SK-N-SH treated with all-trans-retinoic acid at 6 μM for 48 hours (cell line): ENCODE results near the gene SHOC1.

Experiments
- ARNTL ChIP-seq: fragments of 450-650 bp; formaldehyde crosslinking; IDR thresholded peaks from 2 replicates; pipeline ENCODE4 v1.5.0; 2020; ENCODE audit warnings: low read depth, mild to moderate bottlenecking, moderate library complexity, borderline replicate concordance
- BACH2 ChIP-seq: fragments of 250-450 bp; sonication (Bioruptor Pico); IDR thresholded peaks from 2 replicates; pipeline ENCODE4 v1.9.0; 2021; ENCODE audit warnings: mild to moderate bottlenecking, borderline replicate concordance
- CREB5 ChIP-seq: fragments of 250-450 bp; sonication (Bioruptor Pico); IDR thresholded peaks from 2 replicates; pipeline ENCODE4 v1.5.1; 2020; ENCODE audit warnings: low read depth, mild to moderate bottlenecking, moderate library complexity
- ESRRG ChIP-seq: fragments of 250-450 bp; sonication (Bioruptor Pico); IDR thresholded peaks from 2 replicates; pipeline ENCODE4 v1.6.1; 2021; ENCODE audit warnings: mild to moderate bottlenecking
- ISL1 ChIP-seq: fragments of 250-450 bp; sonication (Bioruptor Pico); IDR thresholded peaks from 2 replicates; pipeline ENCODE4 v2.1.2; 2022; ENCODE audit warnings: mild to moderate bottlenecking, moderate library complexity
- OSR1 ChIP-seq: fragments of 250-450 bp; sonication (Bioruptor Pico); IDR thresholded peaks from 2 replicates; pipeline ENCODE4 v1.8.0; 2022; ENCODE audit warnings: moderate library complexity, mild to moderate bottlenecking, inconsistent platforms
- PATZ1 ChIP-seq: fragments of 250-450 bp; sonication (Bioruptor Pico); IDR thresholded peaks from 2 replicates; pipeline ENCODE4 v1.8.0; 2020; ENCODE audit warnings: mild to moderate bottlenecking, moderate library complexity, borderline replicate concordance
- PPARA ChIP-seq: fragments of 250-450 bp; sonication (Bioruptor Pico); IDR thresholded peaks from 2 replicates; pipeline ENCODE4 v1.5.0; 2020; ENCODE audit warnings: mild to moderate bottlenecking, borderline replicate concordance
- RARB ChIP-seq: fragments of 250-450 bp; sonication (Bioruptor Pico); IDR thresholded peaks from 2 replicates; pipeline ENCODE4 v1.8.0; 2021; ENCODE audit warnings: mild to moderate bottlenecking, moderate library complexity
- SNAI2 ChIP-seq: fragments of 250-450 bp; sonication (Bioruptor Pico); IDR thresholded peaks from 2 replicates; pipeline ENCODE4 v1.5.0; 2020; ENCODE audit warnings: mild to moderate bottlenecking, moderate library complexity
- TOX ChIP-seq: fragments of 250-450 bp; sonication (Bioruptor Pico); IDR thresholded peaks from 2 replicates; pipeline ENCODE4 v1.8.0; 2021; ENCODE audit warnings: mild to moderate bottlenecking, moderate library complexity, borderline replicate concordance
- TSHZ2 ChIP-seq: fragments of 250-450 bp; sonication (Bioruptor Pico); IDR thresholded peaks from 2 replicates; pipeline ENCODE4 v1.5.0; 2020; ENCODE audit warnings: mild to moderate bottlenecking, moderate library complexity
- ZNF70 ChIP-seq: fragments of 450-650 bp; formaldehyde crosslinking; IDR thresholded peaks from 2 replicates; pipeline ENCODE4 v1.5.0; 2020; ENCODE audit warnings: mild to moderate bottlenecking, moderate library complexity

- TF ChIP-seq PPARA (CRISPR knock-in tag) (no peak), PATZ1 (CRISPR knock-in tag) (no peak), ZNF70 (CRISPR knock-in tag) (no peak), ESRRG (no peak), TSHZ2 (no peak), BACH2 (CRISPR knock-in tag) (no peak), ISL1 (CRISPR knock-in tag) (no peak), OSR1 (CRISPR knock-in tag) (no peak), CREB5 (CRISPR knock-in tag) (no peak), RARB (no peak), ARNTL (no peak), TOX (CRISPR knock-in tag) (no peak), SNAI2 (CRISPR knock-in tag) (no peak)
These were observed 49.2 kb upstream of the SHOC1 start for GRCh38 chr9:111843971-111844370.
